GM18870 (cell line): Measurements from ENCODE around the gene HYPK.

Source experiments
- ATAC-seq: cut with Tn5 transposase; IDR thresholded peaks from one replicate; pipeline ENCODE4 v1.9.1; 2021; ENCODE audit warnings: moderate library complexity; ENCODE audit not compliant: unreplicated experiment

The HYPK gene, protein sequence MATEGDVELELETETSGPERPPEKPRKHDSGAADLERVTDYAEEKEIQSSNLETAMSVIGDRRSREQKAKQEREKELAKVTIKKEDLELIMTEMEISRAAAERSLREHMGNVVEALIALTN

DNA sequence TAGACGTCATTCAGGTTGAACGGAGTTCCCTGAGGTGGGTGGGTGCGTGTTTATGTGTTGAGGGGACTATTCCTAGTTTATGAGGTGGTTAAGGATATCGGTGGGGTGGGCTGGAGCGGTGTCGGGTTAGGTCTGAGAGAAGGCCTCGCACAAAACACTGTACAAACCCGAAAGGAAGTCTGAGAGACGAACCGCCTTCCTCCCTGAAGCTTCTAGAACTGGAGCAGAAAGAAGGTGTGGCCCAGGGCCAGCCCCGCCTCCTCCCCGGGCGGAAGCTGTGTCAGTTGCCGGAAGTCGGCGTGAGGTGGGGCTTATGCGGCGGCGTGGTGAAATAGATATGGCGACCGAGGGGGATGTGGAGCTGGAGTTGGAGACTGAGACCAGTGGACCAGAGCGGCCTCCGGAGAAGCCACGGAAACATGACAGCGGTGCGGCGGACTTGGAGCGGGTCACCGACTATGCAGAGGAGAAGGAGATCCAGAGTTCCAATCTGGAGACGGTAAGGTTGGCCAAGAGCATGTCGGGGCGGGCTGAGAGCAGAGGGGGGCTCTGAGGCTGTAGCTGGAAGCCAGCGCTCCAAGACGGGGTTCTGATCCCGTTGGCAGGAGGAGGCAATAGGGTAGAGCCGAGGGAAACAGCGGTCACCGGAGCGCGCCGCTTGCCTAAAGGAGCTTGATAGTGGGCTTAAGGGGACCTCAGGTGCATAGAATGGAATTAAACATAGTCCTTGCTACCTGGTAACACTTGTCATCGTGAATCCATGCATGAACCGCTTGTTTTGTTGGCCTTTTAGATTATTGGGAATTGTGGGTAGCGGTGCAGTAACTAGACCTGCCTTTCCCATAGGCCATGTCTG is at the start of gene HYPK:
Gene HYPK (plus strand): TSS at position 314 of the 856 bp plus-strand sequence. CDS start 24 bp downstream, at position 338.
- peak; percentile 52 for ATAC-seq

DNA sequence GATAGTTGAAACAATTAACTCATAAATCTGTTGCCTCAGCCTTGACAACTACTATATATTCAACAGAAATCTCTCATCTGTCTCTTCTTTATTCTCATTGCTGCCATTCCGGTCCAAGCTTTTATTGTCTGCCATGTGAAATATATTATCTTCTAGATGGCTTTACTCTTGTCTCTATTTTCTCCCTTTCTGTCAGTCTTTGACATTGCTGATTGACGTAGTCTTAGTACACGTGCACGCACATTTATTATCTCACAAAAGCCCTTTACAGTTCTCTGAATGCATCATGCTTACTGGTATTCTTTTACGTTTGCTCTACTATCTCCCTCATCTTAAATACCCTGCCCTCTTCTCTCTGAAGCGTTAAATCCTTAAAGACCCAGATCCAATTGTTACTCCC is 48.5 kb upstream of the HYPK start:
- no peak for ATAC-seq

DNA sequence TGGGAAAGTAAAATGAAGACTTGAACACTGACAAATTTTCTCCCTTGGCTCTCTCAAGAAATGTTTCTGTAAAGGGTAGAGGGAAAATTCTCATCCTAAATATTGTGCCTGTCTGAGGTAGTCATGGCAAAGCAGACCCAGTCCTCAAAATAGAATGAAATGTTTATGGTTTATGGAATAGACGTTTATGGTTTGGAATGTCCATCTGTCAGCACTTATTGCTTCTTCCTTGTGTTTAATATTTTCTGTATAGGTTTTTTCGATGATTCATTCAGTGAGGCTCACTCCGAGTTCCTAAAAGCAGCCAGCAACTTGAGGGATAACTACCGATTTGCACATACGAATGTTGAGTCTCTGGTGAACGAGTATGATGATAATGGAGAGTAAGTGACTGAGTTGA is 37.6 kb upstream of the HYPK start:
- no peak for ATAC-seq

DNA sequence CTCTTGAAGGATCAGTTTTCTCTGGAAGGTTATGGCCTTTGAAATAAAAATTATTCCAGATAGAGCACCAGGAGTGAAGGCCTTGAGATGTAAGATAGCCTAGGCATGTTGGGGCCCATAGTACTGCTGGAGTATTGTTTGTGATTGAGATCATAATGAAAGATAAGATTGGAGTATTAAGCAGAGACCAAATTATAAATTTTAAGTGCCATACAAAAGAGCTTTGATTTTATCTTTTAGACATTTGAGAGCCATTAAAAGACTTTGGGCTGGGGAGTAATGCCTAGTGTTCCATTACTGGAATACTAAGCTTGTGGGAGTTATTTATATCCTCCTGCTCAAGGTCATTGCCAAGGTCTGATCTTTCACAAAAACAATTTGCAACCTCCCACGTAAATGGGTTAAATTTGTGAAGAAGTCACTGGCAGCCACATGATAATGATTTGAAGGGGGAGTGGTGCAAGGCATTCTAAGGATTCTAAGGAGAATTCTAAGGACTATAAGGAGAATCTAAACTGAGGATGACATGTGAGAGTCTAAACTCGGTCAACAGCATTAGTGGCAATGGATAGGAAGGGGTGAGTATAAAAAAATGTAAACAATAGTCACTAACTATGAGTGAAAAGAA is 36.5 kb upstream of the HYPK start:
- ATAC-seq, result no peak

DNA sequence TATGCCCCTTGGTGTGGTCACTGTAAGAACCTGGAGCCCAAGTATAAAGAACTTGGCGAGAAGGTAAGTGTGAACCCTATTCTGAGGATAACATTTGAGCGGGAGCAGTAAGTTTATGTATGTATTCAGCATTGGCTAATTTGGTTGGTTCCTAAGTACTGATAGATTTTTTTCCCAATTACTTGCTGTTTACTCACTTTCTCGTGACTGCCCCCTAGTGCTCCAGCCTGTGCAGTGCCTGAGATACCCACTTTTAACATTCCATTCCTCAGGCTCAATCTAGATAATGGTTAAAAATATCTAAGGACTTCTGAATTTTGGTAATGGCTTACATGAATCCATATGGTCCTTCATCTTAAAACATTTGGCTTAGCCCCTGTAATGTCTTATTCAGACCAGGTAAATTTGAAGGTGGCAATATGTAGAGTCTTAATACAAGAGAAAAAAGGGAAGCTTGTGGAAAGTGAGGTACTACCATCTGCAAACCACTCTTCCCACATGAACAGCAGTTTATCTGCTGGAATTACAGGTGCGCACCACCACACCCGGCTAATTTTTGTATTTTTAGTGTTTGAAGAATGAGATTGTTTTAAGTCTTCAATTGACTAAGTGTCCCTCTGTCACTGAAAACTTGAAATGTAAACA is 30.7 kb upstream of the HYPK start:
- ATAC-seq, result no peak

DNA sequence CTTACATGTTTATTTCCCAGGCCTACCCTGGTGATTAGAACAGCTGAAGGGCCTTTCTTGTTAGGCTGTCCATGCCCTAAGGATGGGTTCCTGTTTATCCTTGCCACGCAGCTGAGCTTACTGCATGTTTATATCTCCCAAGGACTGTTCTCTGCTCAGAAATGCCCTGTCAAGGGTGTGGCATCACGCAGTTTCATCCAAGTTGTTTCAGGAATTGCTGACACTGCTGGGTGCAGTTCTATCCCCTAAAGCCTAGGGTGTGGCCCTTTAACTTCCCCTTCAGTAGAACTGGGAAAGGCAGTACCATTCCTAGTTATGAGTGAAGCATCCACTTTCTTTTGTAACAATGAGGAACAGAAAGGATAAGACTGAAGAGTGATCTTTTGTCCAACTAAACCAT is 28.6 kb upstream of the HYPK start:
- no peak for ATAC-seq

DNA sequence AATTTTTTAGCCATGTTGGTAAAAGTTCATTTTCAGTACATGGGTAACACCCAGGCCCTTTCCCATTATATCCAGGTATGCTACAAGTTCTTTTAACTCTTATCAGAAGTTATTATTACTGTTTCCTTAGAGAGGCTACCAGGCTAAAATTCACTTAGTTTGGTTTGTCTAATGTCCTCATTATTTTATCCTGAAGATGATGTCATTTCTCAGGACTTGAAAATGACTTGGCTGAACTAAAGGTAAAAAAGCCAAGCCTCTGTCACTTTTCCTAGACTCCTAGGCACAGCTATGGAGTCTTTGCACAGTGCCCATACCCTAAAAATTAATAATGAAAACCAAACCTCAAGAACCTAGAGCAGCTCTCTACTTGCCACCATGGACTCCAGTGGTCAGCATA is 27.8 kb upstream of the HYPK start:
- no peak for ATAC-seq

DNA sequence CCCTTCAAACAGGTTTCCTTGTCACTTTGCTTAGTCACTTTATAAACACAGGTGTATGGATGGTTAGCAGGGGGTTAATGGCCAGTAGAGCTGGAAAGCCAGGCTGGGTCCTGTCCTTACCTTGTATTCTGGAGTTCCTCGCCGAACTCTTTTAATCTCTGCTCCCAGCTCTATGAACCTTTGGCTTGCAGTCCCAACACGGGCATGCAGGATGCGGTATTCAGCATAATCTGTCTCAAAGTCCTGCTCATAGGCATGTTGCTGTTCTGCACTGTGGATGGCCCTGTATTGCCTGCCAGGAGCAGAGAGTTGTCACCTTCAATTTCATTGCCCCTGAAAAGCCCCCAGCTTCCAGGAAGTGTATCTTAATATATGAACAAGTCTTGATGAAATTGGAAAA is 26.3 kb upstream of the HYPK start:
- ATAC-seq, result no peak

DNA sequence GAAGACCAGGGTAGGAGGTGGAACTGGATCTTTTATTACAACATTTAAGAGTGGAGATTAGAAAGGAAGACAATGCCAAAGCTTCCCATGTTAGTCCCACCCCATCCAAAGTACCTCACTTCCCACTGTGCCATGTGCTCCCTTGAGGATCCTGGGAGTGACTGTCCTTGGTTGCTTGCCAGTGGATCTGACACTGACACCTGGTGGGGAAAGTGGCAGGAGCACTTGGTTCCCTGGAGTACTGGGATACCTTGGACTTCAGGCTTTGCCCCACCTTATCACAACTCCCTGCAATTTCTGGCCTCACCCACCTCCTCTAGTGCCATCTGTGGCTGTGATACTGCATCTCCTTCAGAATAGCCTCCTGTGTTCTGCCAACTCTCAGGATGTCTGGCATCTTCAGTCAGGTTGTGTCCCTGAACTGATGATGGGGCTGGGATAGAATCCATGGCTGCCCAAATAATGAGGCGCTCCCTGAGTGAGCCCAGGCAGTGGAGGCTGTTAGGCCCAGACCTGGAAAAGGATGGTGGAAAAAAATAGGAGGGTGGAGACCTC is 24.9 kb upstream of the HYPK start:
- ATAC-seq, result no peak

DNA sequence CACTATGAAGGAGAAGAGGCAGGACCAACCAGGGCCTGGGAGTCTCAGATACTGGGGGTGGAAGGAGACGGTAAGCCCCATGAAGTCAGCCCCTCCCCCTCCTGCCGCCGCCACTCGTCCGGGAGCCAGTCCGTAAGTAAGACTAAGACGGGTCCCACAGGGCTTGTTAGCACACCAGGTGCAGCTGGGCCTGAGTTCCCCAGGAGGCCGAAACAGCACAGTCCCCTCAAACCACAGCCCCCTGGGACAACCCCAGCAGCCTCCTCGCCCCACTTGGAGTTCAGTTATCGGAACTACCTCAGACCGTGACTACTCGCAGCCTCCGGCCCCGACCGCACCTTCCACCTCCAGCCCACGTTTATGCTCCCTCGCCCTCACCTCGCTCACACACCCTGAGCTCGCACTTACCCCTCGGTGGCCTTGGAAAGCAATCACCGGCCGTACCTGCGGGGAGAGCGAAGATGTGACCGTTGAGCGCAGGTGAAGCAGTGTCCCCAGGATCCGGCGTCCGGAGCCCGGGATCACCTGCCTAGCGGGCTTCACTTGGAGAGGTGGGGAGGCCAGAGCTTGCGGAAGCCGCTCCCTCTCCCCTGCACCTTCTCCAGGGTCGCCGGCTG is 24.2 kb upstream of the HYPK start:
- ATAC-seq, result peak; percentile 59

DNA sequence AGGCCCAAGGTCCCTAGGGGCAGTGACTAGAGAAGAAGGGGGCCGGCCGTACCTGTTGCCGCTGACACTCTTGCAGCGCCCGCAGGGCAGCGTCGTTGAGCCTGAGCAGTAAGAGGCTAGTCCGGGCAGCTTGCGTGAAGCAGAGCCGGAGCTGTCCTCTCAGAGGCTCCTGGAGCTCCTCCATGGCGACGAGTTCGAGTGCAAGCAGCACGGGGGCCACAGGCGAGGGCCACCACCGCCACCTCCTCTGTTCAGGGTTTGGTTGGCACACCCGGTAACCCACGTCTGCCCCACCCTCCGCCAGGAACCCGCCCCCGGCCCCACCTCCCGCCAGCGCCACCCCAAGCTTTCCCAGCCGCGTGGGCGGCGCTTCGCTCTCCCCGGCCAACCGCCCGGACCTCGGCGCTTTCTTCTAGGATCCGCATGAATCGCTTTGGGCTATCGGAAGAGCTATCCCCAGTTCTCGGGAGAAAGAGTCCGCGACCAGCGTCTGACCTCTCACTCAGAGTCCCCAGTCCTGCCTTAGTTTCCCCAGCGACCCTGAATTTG is 23.6 kb upstream of the HYPK start, which contains the start of gene ELL3:
Gene ELL3 (minus strand): TSS at position 249 of the 549 bp plus-strand sequence. CDS start 65 bp downstream, at position 184.
- ATAC-seq, result peak; percentile 20

DNA sequence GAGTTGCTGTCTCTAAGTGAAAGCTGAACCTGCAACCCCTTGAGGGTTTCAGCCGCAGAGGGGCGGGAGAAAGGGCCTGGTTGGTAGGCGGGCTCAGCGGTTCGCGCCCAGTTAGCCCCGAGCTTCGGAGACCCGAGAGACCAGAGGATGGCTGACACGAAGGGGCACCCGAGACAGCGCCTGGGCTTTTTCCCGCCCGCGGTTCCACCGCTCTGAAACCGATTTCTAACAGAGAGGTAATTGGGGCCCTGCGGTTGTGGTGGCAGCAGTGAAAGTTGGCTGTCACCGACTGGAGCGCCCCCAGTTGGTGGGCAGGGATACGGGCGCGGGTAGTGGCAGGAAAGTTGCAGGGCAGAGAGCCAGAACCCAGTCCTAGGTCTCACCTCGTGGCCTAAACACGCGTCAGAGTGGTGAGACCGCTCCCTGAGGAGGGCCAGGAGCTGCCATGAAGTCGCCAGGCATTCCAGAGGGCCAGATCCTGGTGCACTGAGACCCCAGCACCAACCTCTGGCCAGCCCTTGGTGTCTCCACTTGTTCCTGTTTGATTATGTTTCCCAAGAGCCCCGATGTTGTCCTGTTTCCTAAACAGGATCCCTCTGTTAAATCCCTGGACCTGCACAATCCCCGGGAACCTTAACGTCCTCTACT is 23.0 kb upstream of the HYPK start:
- peak; percentile 45 for ATAC-seq

DNA sequence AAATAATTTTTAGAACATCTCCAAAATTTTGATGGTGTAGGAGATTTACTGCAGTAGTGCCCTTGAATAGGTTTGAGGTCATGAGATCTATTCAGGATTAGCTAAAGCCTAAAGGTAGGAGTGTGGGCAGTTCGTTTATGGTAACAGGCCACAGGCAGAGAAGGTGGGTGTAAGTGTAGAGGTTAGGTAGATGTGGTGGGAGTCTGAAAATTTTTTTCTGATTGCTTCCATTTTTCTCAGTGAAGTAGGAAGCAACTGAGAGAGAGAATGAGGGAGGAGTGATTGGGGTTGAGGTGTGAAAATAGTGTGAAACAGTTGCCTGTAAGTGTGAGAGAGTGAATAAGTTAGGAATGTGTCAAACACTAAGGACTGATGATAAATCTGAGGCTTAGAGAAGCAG is 21.4 kb upstream of the HYPK start:
- ATAC-seq, result no peak

DNA sequence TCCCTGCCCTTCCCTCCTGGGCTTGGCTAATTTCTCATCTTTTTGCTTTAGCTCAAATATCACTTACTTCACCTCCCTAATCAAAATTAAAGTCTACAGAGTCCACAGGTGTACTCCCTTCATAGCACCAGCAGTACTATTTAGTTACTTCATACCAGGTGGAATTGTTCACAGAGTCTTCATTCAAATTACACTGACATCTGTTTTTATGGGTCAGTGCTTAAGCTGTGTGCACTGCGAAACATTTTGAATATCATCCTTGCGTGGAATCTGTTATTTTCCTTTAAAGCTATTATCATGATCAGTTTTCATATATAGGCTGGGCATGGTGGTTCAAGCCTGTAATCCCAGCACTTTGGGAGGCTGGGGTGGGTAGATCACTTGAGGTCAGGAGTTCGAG is 11.0 kb upstream of the HYPK start:
- ATAC-seq, result no peak

DNA sequence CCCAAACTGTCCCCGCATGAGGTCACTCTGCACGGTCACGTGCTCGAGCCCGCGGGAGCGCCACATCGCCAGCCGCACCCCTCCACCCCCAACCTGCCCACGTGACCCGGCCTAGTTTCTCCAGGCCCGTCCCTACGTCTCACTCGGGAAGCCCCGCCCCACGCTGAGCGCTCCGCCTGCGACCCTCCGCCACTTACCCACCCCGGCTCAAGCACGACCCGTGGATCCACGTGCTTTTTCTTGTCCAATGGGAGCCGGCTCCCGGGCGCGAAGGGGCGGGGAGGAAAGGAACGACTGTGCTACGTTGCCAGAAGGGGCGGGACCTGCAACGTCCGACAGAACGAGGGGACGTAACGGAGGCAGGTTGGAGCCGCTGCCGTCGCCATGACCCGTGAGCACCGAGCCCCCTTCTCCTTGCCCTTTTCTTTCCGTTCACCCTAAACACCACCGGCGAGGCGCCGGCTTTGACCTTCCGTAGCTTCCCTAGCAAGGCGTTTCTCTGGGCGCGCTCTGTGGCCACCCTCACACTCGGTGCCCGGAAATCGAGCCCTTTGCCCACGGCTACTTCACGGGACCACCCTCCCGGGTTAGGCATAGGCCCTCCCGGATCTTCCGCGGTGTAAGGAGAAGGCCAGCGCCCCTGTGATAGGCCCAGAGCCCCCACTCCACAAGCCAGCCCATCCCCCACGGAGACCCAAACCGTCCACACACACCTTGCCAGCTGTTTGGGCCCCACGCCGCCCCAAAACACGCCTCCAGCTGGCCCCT is 8.2 kb upstream of the HYPK start, which contains the start of gene SERF2:
Gene SERF2 (plus strand): TSS at position 328 of the 768 bp plus-strand sequence. CDS start 57 bp downstream, at position 385.
- ATAC-seq, result peak; percentile 67

DNA sequence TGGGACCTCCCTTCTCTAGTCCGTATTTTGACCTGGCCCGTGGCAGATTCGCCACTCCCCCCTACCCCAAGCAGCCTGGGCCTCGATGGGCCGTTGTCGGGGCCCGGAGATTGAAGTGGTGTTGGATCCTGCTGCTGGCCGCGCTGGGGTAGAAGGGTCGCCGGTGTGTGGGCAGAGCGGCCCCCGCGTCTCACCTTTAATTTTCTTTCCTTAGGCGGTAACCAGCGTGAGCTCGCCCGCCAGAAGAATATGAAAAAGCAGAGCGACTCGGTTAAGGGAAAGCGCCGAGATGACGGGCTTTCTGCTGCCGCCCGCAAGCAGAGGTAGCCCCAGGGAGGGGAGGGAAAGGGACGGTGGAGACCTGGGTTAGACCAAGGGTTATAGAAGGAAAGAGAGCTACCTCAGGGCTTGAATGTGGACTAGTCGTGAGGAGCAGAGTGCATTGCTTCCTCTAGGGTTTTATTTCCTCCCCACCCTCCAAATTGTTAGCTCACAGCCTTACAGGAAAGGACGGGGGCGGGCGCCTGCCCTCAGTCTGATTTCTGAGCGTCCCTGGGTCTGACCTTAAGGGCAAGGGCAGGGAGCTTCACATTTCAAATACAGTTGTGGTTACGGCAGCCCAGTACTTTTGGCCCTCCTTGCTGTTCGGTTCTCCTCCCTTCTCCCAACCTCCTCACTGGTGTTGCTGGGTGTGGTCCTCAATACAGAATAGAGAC is 7.5 kb upstream of the HYPK start:
- ATAC-seq, result no peak

DNA sequence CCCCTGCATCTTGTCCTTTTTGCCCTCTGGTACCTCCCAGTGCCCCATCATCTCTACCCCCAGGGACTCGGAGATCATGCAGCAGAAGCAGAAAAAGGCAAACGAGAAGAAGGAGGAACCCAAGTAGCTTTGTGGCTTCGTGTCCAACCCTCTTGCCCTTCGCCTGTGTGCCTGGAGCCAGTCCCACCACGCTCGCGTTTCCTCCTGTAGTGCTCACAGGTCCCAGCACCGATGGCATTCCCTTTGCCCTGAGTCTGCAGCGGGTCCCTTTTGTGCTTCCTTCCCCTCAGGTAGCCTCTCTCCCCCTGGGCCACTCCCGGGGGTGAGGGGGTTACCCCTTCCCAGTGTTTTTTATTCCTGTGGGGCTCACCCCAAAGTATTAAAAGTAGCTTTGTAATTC is 6.8 kb upstream of the HYPK start:
- no peak for ATAC-seq

DNA sequence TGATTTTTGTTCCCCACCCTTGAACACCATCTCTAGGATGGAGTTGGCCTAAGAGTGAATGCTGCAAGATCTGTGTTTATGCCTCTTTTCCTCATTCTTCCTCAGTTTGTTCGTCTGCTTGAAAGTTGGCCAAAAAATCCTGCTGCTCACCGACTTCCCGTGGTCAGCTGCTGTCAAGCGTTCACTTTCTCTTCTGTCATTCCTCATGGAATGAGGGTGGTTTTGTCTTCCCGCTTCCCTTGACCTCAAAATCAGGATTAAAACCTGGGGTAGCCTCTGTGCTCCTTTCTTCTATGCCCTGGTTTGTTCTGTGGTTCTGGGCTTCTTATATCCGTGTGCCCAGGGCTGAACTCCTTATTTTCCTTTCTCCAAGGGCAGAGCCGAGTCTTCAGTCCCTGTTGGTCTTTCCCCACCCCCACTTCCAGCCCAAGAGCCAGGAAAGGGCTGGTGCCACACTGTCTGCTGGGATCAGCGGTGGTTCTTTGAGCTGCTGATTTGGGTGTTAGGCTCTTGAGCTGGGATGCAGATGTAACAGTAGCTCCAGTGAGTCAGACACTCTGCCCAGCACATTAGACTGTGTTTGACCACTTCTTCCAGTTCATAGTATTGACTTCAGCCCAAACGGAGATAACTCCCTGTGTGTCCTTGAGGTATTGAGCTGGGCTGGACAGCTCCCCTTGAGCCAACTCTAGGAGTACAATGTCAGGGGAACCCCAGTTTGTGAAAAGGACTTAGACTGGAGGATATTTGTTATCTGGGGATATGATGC is 5.9 kb upstream of the HYPK start:
- ATAC-seq, result no peak
